NCI-H446 (cell line): ENCODE measurements around the gene PAOX.
"Not testable (repeated sequence)": the region's sequence is repeated elsewhere in the genome, so short reads cannot be mapped to it uniquely, and the experiment has no call there.

Source experiments
- DNase-seq, 2 experiments: peaks; one replicate each; lab custom pipeline; 2025; lab: John Stamatoyannopoulos, UW

The PAOX gene

DNA sequence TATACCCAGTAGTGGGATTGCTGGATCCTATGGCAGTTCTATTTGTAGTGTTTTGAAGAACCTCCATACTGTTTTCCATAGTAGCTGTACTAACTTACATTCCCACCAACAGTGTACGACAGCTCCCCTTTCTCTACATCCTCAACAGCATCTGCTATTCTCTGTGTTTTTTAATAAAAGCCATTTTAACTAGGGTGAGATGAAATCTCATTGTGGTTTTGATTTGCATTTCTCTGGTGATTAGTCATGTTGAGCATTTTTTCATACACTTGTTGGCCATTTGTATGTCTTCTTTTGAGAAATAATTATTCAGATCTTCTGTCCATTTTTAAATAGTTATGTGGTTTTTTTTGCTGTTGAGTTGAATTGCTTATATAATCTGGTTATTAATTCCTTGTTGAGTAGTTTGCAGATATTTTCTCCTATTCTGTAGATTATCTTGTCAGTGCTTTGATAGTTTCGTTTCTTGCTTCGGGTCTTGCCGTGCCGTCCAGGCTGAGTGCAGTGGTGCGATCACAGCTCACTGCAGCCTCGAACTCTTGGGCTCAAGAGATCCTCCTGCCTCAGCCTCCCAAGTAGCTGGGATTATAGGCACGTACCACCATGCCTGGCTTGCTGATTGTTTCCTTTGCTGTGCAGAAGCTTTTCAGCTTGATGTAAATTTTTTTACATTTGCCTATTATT, 26.9 kb downstream of the PAOX start:
- DNase-seq: no peak

DNA sequence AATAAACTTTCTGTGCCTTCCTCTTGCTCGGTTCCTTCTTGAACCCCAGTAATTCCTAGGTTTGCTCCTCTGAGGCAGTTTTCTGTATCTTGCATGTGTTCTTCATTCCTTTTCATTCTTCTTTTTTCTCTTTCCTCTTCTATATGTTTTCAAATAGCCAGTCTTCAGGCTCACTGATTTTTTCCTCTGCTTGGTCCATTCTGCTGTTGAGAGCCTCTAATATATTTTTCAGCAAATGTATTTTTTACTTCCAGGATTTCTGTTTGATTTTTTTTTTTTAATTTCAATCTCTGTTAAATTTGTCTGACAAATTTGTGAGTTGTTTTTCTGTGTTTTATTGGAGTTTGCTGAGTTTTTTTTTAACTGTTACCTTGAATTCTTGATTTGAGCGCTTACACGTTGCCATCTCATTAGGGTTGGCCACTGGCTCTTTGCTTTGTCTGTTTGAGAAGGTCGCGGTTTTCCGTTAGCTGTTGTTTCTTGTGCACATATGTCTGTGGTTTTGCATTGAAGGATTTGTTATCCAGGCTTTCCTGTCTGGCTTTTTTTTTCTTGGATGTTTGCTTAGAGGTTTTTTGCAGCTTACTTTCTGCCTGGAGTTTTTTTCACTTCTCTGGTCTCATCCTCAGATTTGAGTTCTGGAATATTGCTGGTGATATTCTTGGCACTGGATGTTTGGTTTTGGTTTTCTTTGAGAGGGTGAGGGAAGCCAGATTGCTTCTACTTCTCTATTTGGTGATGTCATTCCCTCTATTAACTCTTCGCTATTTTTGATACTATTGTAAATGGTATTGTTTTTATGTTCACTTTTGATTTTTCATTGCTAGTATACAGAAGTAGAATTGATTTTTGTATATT, 32.7 kb downstream of the PAOX start:
- DNase-seq: no peak

DNA sequence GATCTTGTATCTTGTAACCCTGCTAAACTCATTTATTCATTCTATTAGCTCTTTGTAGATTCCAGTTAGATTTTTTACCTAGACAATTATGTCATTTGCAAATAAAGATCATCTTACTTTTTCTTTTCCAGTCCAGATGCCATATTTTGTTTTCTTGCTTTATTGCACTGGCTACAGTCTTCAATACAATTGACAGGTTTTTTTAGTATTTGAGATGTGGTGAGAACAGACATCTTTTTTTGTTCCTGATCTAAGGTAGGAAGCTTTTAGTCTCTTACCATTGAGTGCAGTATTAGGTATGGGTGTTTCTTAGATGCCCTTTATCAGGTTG, 33.3 kb downstream of the PAOX start:
- no peak for DNase-seq

DNA sequence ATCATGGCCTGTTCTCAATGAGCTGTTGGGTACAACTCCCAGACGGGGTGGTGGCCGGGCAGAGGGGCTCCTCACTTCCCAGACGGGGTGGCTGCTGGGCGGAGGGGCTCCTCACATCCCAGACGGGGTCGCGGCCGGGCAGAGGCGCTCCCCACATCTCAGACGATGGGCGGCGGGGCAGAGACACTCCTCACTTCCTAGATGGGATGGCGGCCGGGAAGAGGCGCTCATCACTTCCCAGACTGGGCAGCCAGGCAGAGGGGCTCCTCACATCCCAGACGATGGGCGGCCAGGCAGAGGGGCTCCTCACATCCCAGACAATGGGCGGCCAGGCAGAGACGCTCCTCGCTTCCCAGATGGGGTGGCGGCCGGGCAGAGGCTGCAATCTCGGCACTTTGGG, 35.3 kb downstream of the PAOX start:
- DNase-seq: not testable (repeated sequence)

DNA sequence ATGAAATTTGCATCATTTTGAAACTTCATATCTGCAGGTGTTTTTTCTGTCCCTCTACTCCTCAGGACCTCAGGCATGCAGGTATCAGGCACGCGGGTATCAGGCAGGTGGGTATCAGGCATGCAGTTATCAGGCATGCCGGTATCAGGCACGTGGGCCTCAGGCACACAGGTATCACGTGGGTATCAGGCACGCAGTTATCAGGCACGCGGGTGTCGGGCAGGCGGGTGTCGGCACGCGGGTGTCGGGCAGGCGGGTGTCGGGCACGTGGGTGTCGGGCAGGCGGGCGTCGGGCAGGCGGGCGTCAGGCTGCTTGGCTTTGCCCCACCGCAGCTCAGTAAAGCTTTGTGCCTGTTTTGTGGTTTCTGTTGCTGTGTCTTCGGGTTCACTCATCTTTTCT, 36.7 kb downstream of the PAOX start:
- DNase-seq: no peak

DNA sequence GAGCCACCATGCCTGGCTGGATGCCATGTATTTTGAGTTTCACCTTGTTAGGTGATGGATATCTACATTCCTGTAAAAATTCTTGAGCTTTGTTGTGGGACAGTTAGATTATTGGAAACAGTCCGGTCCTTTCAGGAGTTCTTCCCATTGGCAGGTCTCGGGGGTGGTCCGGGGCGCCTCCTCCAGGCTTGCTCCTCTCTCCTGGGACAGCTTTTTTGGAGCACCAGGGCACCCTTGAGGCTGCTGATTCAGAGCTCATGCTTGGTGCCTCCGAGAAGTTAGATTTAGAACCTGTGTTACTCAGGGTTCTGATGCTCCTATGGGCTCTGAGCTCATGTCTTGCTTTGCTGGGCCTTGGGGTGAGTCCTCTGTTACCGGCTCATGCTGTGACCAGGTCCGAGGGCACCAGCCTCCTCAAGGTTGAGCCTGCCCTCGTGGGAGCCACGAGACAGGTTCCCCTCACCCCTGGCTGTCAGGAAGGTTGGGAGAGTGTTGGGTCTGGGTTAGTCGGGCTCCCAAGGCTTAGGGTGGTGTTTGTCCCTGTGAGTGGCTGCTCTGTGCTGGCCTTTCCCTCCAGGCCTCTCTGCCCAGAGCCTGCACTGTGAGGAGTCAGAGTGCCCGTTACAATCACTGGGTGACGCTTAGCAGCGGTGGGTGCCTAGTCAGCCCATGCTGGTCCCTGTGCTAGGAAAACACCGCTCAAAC, 39.4 kb downstream of the PAOX start:
- DNase-seq: no peak

DNA sequence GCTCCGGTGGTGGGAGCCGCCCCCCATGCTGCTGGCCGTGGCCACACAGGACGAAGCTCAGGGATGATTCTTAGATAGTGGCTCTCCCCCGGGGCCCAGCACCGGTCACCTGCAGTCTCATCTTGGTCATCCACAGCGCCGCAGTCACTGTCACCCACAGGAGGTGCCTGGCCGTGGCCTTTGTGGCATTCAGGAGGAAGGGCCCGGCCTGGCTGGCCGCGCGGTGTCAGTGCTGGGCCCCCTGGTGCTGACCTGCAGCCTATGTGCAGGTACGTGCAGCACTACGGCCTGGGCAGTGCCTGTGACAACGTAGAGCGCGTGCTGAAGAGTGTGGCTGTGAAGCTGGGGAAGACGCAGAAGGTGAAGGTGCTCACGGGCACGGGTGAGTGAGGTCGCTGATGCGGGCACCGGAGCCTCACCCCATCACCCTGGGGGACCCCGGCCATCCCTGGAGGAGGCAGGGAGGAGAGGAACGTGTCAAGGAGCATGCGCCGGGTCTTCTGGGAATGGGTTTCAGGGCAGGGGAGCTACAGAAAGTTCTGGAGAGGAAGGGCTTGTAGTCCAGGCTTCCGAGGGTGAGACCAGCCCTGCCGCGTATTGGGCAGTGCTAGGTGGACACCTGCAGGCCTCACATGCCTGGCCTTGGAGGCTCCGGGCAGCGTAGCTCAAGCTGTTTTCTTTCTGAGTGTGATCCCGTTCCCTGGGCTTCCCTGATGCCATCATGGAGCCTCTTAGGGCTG, 40.3 kb downstream of the PAOX start:
- DNase-seq: no peak

DNA sequence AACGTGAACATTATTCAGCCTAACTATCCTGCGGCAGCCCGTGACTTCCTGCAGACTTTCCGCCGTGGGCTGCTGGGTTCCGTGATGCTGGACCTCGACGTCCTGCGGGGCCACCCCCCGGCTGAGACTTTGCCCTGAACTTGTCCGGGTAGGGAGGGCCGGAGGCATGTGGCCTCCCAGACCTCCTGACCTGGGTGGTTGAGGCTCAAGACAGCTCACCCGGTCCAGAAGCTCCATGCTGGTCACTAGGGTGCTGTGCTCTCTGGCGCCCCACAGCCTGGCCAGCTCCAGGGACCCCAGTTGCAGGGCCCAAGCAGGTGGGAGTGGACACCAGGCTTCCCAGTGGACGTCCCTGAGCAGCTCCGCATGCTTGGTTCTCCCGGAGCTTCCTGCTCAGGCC, 41.0 kb downstream of the PAOX start:
- no peak for DNase-seq

DNA sequence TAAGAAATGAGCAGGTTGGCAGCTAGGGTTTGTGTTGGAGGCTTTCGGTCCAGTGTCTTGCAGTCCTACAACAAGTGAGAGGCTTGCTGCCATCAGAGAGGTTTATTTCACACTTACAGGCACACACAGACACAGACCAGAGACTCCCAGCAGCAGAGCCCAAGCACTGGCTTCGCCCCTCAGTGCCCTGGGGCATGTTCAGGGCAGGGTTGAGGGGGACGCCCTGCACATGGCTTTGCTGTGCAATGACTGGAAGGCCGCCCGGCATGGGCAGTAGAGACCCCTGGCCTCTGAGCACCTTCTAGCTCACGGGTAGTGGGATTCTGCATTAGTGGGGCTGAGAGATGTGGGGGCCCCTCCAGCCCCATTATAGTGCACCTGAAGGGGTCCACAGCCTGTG, 41.5 kb downstream of the PAOX start:
- no peak for DNase-seq

DNA sequence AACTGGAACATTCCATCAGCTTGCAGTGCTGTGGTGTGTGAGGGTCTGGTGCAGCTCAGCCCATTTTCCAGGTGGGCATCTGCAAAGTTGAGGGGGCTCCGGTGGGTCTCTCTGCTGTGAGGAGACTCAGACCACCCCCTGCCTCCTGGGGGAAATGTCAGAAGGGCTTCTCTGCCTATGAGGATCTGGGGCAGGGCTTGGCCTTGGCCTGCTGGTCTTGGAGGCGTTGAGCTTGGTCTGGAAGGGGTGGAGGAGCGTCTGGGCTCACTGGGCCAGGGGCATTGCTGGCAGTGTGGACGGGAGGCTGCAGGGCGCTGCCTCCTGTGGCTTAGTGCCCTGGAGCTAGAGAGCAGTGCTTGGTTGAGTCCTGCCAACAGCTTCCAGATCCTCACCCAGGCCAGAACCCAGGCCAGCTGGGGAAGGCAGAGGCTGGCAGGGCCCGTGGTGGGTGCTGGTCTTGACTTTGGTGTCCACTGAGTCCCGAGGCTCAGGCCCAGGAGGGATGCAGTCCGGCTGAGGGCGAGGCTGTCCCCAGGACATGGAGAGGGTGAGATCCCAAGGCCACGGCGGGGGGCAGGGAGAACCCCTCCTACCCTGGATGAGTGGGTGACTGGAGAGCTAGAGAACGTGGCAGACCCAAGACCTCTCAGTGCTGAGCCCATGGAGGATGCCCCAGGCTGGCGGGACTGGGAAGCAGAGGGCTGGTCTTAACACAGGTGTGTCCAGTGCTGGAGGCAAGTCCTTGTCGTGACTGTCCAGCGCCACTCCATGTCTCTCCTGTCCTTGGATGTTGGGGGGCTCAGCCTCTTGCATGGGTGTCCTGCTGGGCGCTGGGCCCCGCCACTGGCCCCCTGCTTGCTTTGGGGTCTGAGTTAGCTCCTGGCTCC, 42.5 kb downstream of the PAOX start:
- no peak for DNase-seq

DNA sequence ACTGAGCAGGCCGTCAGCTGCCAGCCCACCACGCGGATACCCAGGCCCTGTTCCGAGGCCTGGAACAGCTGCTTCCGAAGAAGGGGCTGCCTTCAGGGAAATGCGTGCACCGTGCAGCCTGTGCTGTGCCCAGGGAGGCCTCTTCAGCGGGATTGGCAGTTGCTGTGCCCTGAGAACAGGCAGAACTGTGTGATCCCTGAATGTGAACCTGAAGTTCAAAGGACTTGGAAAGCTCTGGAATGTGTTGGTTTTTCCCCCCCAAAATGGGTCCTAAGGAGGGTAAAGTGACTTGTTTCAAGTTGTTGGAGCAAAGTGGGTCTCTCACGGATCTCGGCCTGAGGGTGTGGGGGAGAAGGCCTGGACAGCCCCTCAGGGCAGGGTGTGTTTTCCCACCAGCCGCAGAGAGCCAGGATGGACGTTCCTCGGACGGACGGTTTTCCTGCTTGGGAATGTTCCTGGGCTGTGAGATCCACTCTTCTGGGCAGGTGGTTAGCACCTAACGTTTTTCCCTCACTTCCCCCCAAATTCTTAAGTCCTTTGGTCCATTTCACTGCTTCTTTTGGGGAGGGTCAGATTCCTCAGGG, 43.3 kb downstream of the PAOX start:
- no peak for DNase-seq

DNA sequence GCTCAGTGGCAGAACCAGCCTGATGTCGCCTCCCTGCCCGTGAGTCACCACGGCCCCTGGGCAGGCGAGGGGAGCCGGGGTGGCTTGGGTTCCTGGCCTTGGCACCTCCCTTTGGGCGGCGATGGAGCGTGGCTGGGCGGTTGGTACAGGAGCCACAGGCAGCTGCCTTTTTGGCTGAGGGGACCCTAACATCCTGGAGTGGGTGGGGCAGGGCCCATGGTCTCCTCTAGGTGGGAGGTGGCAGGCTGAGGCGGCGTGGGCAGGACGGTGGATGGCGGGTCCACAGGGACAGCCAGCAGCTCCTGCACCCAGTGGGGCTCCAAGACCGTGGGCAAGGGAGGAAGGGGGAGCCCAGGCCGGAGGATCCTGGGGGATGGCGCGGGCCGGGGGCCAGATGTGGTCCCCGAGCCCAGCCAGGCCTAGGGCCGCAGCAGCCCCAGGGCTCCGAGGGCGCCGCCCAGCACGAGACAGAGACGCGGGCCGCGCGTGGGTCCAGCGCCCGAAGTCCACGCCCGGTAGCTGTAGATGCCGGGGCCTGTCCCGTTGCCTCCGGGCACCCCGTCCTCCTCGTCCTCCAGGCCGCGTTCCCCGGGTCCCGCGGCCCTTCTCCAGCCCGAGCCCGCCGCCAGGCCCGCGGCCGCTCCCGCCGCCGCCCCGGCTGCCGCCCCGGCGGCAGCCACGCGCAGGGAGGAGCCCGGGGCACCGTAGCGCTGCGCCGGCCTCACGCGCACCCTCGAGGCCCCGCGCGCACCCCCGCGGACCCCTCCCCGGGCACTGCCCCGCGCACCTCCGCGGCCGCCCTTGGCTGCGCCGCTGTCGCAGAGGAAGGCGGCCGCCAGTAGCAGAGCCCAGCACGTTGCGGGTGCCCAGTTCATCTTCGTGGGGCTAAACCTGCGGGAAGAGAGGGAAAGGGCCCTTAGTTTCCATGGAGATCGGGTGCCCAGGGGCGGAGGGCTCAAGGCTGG, 44.0 kb downstream of the PAOX start:
- DNase-seq: no peak

DNA sequence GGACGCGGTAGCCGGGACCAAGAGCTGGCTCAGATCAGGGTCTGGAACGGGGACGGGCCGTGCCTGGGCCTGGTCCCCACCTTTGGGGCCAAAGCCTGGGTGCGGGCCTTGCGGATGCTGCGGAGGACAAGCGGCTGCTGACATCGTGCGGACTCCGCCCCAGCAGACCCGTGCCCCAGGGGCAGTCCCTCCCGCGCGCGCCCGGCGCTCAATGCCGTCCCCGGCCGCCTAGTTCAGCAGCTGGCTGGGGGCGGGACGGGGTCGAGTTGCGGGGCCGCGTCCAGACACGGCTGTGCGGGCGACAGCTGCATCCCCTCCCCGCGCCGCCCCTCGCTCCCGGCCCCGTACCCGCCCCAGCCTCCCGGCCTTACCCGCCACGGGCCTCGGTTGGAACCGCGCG, 45.0 kb downstream of the PAOX start:
- DNase-seq: not testable (repeated sequence)

DNA sequence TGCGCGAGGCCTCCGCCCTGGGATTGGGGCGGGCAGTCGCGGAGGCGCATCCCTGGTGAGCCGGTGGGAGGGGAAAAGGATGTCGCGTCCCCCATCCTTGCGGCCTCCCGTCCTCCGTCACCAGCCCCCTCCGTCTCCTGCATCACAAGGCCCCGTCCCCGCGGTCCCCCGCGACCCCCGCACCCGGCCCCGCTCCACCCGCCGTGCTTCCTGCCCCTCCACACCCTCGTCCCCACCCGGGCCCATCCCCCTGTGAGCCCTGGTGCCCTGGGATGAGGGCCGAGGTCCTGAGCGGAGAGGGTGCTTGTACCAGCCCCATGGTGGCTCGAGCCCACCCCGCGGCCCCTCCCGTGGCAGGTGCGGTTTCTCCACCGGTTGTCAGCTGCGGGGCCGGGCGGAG, 45.5 kb downstream of the PAOX start, which contains the start of gene SPRN:
SPRN (minus strand) TSS at position 25 of the 400 bp plus-strand sequence. CDS start 944 bp downstream, outside the sequence.
- DNase-seq: not testable (repeated sequence)

DNA sequence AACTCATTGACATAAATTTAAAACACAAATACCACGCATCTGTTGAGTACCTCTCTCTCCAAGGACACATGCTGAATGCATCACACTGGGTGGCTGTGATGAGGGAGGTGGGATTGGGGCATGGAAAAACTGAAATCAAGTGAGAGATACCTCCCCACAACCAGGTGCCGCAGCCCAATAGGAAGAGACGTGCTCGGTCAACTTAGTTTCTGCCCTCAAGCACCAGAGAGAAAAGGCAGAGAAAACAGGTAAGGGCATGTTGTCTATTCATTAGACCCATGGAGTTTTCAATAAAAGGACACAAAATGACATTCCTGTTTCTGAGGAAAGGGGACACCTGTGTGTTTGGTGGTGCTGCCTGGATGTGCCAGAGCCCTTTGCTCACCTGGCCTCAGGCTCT, 50.5 kb downstream of the PAOX start:
- not testable (repeated sequence) for DNase-seq

DNA sequence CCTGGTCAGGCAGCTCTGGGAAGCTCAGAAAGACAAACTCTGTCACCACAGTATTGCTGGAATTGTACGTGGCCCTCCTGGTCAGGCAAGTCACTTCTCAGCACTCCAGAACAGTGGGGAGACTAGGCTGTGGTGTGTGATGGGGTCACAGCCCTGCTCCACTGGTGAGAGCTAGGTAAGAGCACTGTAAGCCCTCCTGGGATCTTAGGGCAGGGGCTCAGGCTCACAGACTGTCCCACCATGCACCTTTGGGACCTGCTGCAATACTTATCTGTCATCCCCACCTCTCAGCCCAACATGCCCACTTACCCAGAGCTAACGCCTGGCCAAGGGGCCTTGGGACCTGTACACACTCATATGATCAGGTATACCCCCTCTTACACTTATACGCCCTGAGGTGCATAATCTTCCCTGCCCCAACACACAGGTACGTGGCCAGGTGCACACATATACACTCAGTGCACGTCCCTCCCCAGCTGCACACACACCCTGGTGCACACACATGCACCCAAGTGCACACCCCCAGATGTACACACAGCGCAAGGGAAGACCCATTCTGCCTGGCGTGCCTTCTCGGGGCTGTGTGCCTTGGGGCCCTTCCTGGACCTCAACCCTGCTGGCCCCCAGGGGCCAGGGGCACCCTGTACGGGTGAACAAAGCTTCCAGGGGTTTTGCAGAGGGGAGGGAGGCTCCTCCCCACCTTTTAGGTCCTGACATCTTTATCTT, 53.0 kb downstream of the PAOX start:
- DNase-seq: not testable (repeated sequence)

DNA sequence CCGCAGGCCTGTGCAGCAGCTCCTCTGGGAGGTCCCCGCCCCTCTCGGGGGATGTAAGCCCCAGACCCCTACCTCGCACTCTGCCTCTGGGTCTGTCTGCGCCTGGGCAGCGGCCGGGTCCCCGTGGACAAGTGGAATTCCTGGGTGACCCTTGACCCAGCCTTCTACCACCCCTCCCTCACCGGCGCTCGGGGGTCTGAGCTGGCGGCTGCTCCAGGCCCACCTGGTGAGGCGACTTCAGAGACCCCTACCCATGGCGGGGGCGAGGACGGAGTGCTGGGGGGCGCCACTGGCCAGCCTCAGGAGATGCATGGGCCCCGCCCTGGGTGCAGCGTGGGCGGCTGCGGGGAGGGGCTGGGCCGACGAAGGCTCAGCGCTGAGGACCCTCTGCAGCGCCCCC, 53.7 kb downstream of the PAOX start:
- not testable (repeated sequence) for DNase-seq

DNA sequence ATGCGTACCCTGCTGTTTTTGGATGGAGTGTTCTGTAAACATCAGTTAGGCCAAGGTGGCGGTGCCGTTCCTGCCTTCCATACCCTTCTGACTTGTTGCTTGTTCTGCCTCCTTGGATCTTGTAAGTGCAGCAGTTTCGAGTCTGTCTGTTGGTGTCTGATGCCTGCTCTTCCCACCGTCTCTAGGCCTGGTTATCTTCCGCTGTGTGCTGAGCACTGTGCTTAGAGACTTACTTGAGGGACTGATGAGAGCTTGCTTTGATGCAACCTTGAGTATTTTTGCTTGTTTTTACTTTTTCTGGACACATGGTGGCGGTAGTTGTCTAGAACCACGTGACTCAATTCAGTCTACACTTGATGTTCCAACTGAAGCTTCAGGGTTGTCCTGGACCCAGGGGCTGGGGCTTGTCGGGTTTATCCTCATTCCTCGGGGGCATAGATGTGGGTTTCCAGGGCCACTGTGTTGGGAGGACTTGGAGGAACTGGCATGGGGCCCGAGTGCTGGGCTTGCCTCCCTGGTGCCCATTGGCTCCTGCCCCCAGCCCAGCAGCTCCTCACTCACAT, 59.7 kb downstream of the PAOX start:
- peak in 1 of 2 experiments; percentile 9 for DNase-seq
